Ascending aorta (tissue), 2 donors: Measurements from ENCODE around the gene CAMTA1. TPM values are rescaled to one million over a fixed set of nuclear protein-coding genes. Genes with fewer than 3 reads are reported as not detected.

Experiments
- DNase-seq, 2 donors: peaks; one replicate each; pipeline ENCODE4 v3.0.0-alpha.2; 2019; ENCODE audit warnings: low spot score in 2 of 2
- H3K27ac ChIP-seq, 2 donors: fragments of 200-600 bp; sonication (generic); one replicate each; pipeline ENCODE4 v1.5.1; 2016 to 2017; ENCODE audit warnings: mild to moderate bottlenecking in 1 of 2
- H3K27me3 ChIP-seq: fragments of 200-600 bp; sonication (generic); one replicate; pipeline ENCODE4 v1.5.1; 2017
- H3K36me3 ChIP-seq, 2 donors: fragments of 200-600 bp; sonication (generic); one replicate each; pipeline ENCODE4 v1.5.1; 2016
- H3K4me1 ChIP-seq, 2 donors: fragments of 200-600 bp; sonication (generic); one replicate each; pipeline ENCODE4 v1.5.1; 2016 to 2017; ENCODE audit warnings: mild to moderate bottlenecking in 1 of 2
- H3K4me3 ChIP-seq, 2 donors: fragments of 200-600 bp; sonication (generic); one replicate each; pipeline ENCODE4 v1.5.1; 2016 to 2017; ENCODE audit warnings: mild to moderate bottlenecking in 1 of 2
- H3K9me3 ChIP-seq, 2 donors: fragments of 200-600 bp; sonication (generic); one replicate each; pipeline ENCODE4 v1.5.1; 2016
- intact Hi-C: fragments of 100-400 bp; cut with DNase I; formaldehyde crosslinking; loops from one replicate; pipeline ENCODE4 v1.15.1; 2023
- total RNA-seq: library from RNA; depleted of rRNA; stranded (reverse); fragments of >200 nt; gene quantifications from one replicate; pipeline ENCODE4 v1.1.0, GENCODE V29; 2016
- TF ChIP-seq, protein P1 (sequence below), 3 experiments: fragments of 200-600 bp in 2 of 3; fragments of 450-650 bp in 1 of 3; sonication (generic) in 2 of 3; IDR thresholded peaks; one replicate each; pipeline ENCODE4 v1.5.1; 2016 to 2019; ENCODE audit warnings: antibody characterized with exemption in 3 of 3, mild to moderate bottlenecking in 1 of 3, moderate library complexity in 1 of 3

CAMTA1 gene
- total RNA-seq, 1 donor from 2014 or later, result 53.3 TPM

DNA sequence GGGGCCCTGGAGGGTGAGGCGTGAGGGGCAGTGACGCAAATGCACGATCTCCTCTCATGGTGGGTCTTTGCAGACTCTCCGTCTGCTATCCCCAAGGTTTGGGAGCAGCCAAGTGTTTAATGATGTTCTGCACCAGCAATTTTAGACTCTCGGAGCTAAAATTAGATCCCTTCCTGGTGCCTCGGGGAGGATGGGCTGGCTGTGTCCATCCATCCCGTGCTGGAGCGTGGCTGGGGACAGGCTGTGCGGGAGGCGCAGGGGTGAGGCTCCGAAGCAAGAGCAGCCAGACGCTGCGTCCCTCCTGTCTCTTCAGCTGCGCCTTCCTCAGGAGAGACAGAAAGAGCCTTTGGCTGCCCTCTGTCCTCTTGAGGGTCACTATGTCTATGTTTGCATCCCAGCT lies 387.6 kb downstream of the CAMTA1 start:
- TF ChIP-seq, protein P1, sequence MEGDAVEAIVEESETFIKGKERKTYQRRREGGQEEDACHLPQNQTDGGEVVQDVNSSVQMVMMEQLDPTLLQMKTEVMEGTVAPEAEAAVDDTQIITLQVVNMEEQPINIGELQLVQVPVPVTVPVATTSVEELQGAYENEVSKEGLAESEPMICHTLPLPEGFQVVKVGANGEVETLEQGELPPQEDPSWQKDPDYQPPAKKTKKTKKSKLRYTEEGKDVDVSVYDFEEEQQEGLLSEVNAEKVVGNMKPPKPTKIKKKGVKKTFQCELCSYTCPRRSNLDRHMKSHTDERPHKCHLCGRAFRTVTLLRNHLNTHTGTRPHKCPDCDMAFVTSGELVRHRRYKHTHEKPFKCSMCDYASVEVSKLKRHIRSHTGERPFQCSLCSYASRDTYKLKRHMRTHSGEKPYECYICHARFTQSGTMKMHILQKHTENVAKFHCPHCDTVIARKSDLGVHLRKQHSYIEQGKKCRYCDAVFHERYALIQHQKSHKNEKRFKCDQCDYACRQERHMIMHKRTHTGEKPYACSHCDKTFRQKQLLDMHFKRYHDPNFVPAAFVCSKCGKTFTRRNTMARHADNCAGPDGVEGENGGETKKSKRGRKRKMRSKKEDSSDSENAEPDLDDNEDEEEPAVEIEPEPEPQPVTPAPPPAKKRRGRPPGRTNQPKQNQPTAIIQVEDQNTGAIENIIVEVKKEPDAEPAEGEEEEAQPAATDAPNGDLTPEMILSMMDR (IDR thresholded peaks at IDR 0.05), result no peak
- intact Hi-C loops, result no loop called here
- Histone ChIP-seq H3K27ac (no peak overlapping the region), H3K36me3 (no peaks in the 10 kb centered on the region), H3K27me3 (no peaks in the 10 kb centered on the region), H3K4me3 (no peak overlapping the region), H3K9me3 (no peaks in the 10 kb centered on the region), H3K4me1 (no peaks in the 10 kb centered on the region)
- DNase-seq, result no peak

DNA sequence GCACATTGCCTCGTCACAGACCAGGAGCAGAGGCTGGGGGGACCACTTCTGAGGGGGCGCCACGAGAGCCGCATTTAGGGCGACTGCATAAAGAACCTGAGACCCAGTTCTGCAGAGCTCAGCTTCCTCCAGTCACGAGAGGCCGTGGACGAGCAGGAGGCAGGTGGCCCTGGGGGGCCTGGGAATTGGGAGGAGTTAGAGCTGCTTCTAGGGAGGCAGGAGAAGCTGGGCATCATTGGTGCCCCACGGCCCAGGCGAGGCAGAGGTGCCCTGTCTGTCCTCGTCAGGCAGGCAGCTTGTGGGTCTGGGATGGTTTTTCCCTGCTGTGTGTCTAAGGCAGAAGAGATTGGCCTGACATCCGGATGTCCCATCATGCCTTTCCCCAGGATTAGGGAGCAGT lies 389.3 kb downstream of the CAMTA1 start:
- H3K4me3 ChIP-seq, result no peak overlapping the region
- TF ChIP-seq, protein P1 (IDR thresholded peaks at IDR 0.05), result no peak
- intact Hi-C loops, result no loop called here

DNA sequence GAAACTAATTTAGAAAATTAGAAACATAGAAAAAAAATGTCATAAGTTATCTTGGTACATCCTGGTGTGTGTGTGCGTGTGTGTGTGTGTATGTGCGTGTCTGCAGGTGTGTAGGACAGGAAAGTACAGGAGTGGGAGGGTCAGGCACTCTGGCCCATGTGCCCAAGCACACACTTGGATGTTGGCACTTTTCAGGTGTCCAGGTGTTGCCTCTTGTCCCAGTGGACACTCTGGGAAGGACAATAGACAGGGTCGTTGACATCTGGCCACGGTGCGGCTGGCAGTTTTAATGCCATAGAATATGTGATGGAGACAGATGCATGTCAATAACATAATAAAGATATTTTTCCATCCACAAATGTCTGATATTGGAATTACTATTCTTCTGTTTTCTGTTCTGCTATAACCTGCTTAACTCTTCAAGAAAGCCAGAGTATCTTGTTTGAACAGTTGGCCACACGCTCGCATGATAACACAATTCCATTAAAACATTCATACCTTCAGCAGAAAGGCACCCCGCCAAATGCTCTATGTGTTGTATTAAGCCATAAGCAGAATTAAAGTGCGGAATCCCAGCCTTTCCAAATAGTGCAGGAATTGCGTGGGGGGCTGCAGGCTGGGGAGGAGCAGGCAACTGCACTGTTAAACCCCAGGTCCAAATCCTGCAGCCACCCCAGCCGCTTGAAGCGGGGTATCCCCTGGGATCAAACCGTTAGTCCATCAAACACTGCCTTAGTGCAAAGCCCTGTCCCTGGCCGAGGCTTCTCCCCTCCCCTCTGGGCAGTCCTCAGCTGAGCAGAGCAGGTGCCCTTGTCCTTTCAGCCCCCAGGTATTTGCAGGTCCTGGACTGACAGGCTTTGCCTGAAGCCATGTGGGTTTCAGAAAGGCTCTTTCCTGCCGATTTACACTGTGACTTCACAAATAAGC lies 390.0 kb downstream of the CAMTA1 start:
- Histone ChIP-seq H3K27ac (no peak overlapping the region), H3K9me3 (peaks cover 0 to under 1% of the 10 kb centered on the region in 2 donors), H3K27me3 (no peaks in the 10 kb centered on the region), H3K4me1 (no peaks in the 10 kb centered on the region), H3K4me3 (no peak overlapping the region), H3K36me3 (no peaks in the 10 kb centered on the region)
- TF ChIP-seq, protein P1 (IDR thresholded peaks at IDR 0.05), result no peak
- intact Hi-C loops, result no loop called here
- DNase-seq, result no peak

More for the DNA sequence above, 389.3 kb downstream of the CAMTA1 start:
- DNase-seq, result no peak
- H3K27me3 ChIP-seq, result no peaks in the 10 kb centered on the region
- no peak overlapping the region for H3K27ac ChIP-seq
- H3K4me1 ChIP-seq, result no peaks in the 10 kb centered on the region
- no peaks in the 10 kb centered on the region for H3K36me3 ChIP-seq
- no peaks in the 10 kb centered on the region for H3K9me3 ChIP-seq

DNA sequence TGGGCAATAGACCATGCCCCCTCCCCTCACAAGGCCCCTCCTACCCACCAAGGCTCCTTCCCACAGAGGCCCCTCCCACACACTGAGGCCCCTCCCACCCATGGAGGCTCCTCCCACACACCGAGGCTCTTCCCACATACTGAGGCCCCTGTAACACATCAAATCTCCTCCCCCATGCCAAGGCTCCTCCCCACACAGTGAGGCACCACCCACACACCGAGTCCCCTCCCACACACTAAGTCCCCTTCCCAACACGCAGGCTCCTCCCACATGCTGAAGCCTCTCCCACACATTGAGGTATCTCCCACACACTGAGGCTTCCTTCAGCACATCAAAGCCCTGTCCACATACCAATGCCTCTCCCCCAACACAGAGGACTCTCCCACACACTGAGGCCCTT lies 391.8 kb downstream of the CAMTA1 start:
- no peaks in the 10 kb centered on the region for H3K27me3 ChIP-seq

DNA sequence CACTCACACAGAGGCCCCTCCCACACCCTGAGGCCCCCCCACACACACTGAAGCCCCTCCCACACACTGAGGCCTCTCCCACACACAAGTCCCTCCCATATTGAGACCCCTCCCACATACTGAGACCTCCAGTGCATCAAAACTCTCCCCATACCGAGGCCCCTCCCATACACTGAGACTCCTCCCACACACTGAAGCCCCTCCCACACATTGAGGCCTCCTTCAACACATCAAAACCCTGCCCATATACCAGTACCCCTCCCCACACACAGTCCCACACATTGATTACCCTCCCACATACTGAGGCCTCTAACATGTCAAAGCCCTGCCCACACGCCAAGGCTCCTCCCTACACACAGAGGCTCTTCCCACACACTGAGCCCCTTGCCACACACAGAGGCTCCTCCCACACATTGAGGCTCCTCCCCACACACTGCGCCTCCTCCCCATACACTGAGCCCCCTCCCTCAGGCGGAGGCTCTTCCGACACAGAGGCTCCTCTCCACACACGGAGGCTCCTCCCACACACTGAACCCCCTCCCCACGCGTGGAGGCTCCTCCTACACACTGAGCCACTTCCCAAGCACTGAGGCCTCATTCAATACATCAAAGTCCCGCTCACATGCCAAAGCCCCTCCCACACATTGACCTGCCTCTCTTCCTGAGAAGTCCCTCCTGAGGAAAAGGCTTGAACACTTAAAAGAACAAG lies 392.3 kb downstream of the CAMTA1 start:
- Histone ChIP-seq H3K9me3 (peaks cover 0 to 10% of the 10 kb centered on the region in 2 donors), H3K4me1 (no peaks in the 10 kb centered on the region), H3K27me3 (no peaks in the 10 kb centered on the region), H3K36me3 (no peaks in the 10 kb centered on the region), H3K27ac (no peak overlapping the region), H3K4me3 (no peak overlapping the region)
- intact Hi-C loops, result no loop called here
- no peak for DNase-seq
- TF ChIP-seq, protein P1 (IDR thresholded peaks at IDR 0.05), result no peak

More for the DNA sequence above, 391.8 kb downstream of the CAMTA1 start:
- no peaks in the 10 kb centered on the region for H3K4me1 ChIP-seq
- TF ChIP-seq, protein P1 (IDR thresholded peaks at IDR 0.05), result no peak
- no peak overlapping the region for H3K4me3 ChIP-seq
- intact Hi-C loops, result no loop called here
- H3K27ac ChIP-seq, result no peak overlapping the region
- no peak for DNase-seq
- no peaks in the 10 kb centered on the region for H3K36me3 ChIP-seq
- H3K9me3 ChIP-seq, result peaks cover 0 to 10% of the 10 kb centered on the region in 2 donors
